T47D (cell line): ENCODE measurements around the gene EFNA5.

ENCODE experiments used
- DNase-seq, 2 experiments: peaks; one replicate each; pipeline versions ENCODE4 v3.0.0 to v3.0.0-alpha.2; 2011 to 2012; ENCODE audit warnings: low read depth in 1 of 2, low spot score in 1 of 2
- JUND ChIP-seq: IDR thresholded peaks from 2 replicates; pipeline ENCODE4 v1.6.1; 2012; ENCODE audit warnings: low read depth
- in situ Hi-C: cut with HindIII; loops from 2 replicates; pipeline ENCODE4 v1.10.0; 2016; ENCODE audit warnings: low sequenced_read_pairs, low pct_unique_long_range_greater_than_20kb

Gene EFNA5

GRCh38 chr5:107517185-107518033 is 153.3 kb downstream of the EFNA5 start:
- in situ Hi-C loops, result no loop called here
- no peak for DNase-seq
- no peak for TF ChIP-seq JUND

GRCh38 chr5:107516452-107517184 is 154.1 kb downstream of the EFNA5 start:
- no peak for TF ChIP-seq JUND
- in situ Hi-C loops, result no loop called here

DNA sequence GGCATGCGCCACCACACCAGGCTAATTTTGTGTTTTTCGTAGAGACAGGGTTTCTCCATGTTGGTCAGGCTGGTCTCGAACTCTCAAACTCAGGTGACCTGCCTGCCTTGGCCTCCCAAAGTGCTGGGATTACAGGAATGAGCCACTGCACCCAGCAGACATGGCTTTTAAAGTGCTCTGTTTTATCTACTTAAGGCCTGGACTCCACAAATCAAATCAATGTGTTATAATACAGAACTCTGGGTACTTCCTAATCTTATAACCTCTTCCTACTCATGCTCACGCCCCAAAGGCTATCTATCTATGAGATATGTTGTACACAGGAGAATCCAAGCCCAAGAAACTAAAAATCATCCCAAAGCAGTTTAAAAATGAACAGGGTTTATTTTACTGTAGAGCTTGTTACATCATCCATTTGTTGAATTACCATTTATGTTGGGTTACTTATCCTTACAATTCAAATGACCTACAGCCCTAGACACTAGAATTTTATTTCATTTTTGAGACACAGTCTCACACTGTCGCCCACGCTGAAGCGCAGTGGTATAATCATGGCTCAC is 155.1 kb downstream of the EFNA5 start:
- DNase-seq, result no peak

More at GRCh38 chr5:107516452-107517184, 154.1 kb downstream of the EFNA5 start:
- no peak for DNase-seq

DNA sequence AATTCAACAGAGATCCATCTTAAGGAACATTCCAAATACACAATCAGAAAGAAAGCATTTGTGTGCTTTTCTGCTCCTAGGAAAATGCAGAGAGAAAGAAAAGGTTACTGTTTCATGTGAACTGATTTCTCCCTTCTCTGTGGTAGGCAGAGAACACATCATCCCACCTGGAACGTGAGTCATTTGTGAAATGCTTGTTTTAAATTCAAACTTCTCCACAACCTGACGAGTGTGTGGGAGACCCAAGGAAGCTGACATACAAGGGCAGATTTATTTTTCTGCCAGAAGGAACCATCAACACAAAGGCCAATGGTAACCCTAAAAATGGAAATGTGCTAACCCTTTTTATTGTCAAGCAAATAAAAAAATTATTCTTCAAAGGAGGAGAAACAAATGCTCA is 156.4 kb downstream of the EFNA5 start:
- no peak for TF ChIP-seq JUND
- DNase-seq, result no peak
- in situ Hi-C loops, result no loop called here

More for the DNA sequence above, 155.1 kb downstream of the EFNA5 start:
- in situ Hi-C loops, result no loop called here
- TF ChIP-seq JUND, result no peak

DNA sequence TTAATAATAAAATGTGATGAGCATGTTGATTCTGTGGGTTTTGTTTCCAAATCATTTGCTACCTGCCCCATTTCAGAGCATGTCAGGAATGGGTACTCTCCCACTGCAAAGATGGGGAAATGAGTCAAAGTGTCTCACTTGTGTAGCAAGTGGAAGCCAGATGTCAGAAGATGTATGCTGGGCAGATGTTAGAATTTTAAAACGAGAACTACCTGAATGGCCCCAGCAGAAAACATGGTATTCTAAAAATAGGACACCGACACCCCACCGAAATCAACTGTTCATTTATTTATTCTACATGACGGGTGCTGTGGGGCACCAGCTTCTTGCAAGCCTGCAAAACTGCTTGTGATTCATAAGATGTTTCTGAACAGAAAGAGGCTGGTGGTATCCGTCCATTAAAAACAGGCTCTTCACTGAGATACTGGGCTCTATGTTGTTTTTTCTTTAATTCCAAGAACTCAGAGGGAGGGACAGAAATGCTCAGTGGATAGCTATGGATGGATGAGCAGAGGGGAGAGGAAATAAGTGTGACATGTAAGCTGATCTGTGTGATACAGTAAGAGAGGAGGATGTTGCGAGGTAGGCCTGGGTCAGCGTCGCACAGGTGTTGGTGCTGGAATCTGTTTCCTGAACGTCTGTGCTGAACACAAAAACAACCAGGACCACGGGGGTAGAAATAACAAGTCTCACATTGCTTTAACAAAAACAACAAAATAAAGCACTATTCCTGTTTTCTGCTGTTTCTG is 157.2 kb downstream of the EFNA5 start:
- no peak for DNase-seq
- no peak for TF ChIP-seq JUND
- in situ Hi-C loops, result no loop called here

DNA sequence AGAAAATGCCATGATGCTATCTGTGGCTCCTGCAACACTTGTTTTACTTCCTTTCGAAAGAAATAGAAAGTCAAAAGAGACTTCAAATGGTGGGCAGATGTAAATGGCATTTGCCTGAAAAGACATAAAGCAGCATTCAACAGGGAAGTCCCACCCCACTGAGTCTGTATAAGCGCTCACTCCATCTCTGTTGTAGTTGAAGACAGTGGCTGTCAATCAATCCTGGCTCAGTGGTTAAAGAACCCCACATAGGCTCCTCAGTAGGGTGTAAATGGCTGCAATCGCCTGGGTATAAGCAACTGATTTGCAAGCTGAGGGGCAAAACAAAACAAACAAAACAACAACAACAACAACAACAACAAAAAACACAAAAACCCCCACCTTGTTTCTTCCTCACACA is 158.7 kb downstream of the EFNA5 start:
- DNase-seq, result no peak
- TF ChIP-seq JUND, result no peak
- in situ Hi-C loops, result no loop called here

DNA sequence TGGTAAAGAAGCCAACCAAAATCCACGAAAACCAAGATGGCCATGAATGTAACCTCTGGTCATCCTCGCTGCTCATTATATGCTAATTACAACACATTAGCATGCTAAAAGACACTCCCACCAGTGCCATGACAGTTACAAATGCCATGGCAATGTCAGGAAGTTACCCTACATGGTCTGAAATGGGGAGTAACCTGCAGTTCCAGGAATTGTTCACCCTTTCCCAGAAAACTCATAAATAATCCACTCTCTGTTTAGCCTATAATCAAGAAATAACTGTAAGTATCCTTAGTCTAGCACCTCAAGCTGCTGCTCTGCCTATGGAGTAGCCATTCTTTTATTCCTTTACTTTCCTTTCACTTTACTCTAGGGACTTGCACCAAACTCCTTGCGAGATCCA is 160.6 kb downstream of the EFNA5 start:
- in situ Hi-C loops, result no loop called here
- no peak for DNase-seq
- no peak for TF ChIP-seq JUND

DNA sequence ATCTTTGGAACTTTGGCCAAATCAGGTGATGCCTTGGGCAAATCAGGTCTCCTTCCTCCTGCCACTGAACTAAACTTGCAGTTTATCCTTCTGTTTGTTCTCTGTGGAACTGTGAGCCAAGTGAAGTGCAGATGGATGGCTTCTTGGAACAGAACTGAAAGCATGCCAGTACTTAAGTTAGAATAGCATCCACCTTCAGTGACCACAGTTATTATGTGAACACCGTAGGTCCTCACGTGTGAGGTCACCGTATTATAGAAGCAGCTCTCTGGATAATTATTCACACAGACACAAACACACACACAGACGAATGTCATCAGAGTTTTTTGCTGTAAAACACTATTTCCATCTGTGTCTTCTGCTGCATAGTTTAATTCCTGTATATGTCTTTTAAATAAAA is 162.6 kb downstream of the EFNA5 start:
- DNase-seq, result no peak
- no peak for TF ChIP-seq JUND
- in situ Hi-C loops, result no loop called here

GRCh38 chr5:107505763-107506534 is 164.8 kb downstream of the EFNA5 start:
- no peak for TF ChIP-seq JUND
- no peak for DNase-seq
- in situ Hi-C loops, result no loop called here

DNA sequence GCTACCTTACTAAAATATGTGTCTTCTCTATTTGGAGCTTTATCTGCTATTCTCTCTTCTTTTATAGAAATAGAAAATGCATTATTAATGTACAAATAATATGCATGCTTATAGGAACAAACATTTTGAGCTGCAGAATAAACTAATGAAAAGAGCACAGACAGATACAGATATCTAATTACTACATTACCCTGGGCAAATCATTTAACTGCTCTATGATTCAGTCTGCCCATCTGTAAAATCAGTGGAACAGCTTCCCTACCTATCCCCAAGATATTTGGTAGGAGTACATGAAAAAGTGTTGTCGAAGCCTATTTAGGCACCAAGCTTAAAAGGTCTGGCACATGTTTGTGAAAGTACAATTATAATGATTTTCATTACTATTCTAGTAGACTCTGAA is 166.3 kb downstream of the EFNA5 start:
- no peak for TF ChIP-seq JUND
- in situ Hi-C loops, result no loop called here
- DNase-seq, result no peak

DNA sequence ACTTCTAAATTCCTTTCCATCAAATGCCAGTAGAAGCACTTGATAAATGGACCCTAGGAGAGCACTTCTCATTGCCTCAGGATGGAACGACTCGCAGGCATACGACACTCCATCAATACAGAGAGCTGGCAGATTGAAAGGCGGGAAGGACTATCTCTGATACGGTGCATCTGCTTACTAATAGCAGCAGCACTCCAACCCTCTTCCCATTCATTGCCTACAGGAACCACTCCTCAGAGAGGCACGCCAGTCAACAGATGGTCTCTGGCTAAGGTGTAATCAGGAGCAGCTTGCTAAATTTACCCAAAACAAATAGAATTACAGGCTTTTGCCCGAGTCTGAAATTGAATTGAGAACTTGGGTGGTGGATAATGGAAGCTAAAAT is 168.1 kb downstream of the EFNA5 start:
- DNase-seq, result no peak
- no peak for TF ChIP-seq JUND

More for the DNA sequence above, 168.1 kb downstream of the EFNA5 start:
- in situ Hi-C loops, result no loop called here
